HepG2 (cell line): ENCODE measurements around the gene UNC5B.

Experiments
- CTCF ChIP-seq: sonication (generic); formaldehyde crosslinking; IDR thresholded peaks from 2 replicates; pipeline ENCODE4 v1.5.0; 2020; ENCODE audit warnings: mild to moderate bottlenecking, missing genetic modification reagents, moderate library complexity
- ELF4 ChIP-seq: sonication (generic); formaldehyde crosslinking; IDR thresholded peaks from 2 replicates; pipeline ENCODE4 v1.5.0; 2020; ENCODE audit warnings: missing genetic modification reagents, mild to moderate bottlenecking, moderate library complexity, borderline replicate concordance
- EZH2 ChIP-seq: conservative IDR thresholded peaks from 2 replicates; pipeline ENCODE4 v1.6.1; 2012; ENCODE audit warnings: mild to moderate bottlenecking, low read depth, low read length, moderate library complexity
- TBP ChIP-seq: sonication (generic); formaldehyde crosslinking; IDR thresholded peaks from 2 replicates; pipeline ENCODE4 v1.5.0; 2020; ENCODE audit warnings: missing genetic modification reagents
- ZNF232 ChIP-seq: sonication (generic); formaldehyde crosslinking; IDR thresholded peaks from 2 replicates; pipeline ENCODE4 v1.4.0; 2020; ENCODE audit warnings: missing genetic modification reagents, borderline replicate concordance
- ZNF274 ChIP-seq: sonication (generic); formaldehyde crosslinking; IDR thresholded peaks from 2 replicates; pipeline ENCODE4 v1.5.1; 2020; ENCODE audit warnings: mild to moderate bottlenecking, missing genetic modification reagents

- TF ChIP-seq CTCF (CRISPR knock-in tag) (no peak), ELF4 (CRISPR knock-in tag) (no peak), EZH2 (no peak), TBP (CRISPR knock-in tag) (no peak), ZNF232 (CRISPR knock-in tag) (no peak), ZNF274 (CRISPR knock-in tag) (no peak)
Measured at GRCh38 chr10:71246591-71247413, 34.4 kb downstream of the UNC5B start.
